Ectodermal cell (in vitro differentiated cells): ENCODE results near the gene CTNNA3.

ENCODE experiments used
- H3K27ac ChIP-seq: 2 replicates; pipeline ENCODE4 v1.7.0; 2013; ENCODE audit warnings: mild to moderate bottlenecking, low read depth, low read length; ENCODE audit not compliant: insufficient read depth, poor library complexity, severe bottlenecking
- H3K27me3 ChIP-seq: 2 replicates; pipeline ENCODE4 v1.7.0; 2013; ENCODE audit warnings: mild to moderate bottlenecking, low read length; ENCODE audit not compliant: insufficient read depth, control insufficient read depth, poor library complexity, severe bottlenecking
- H3K36me3 ChIP-seq: one replicate; pipeline ENCODE4 v1.7.0; 2013; ENCODE audit warnings: low read length; ENCODE audit not compliant: control insufficient read depth, insufficient read depth
- H3K4me1 ChIP-seq: one replicate; pipeline ENCODE4 v1.7.0; 2013; ENCODE audit warnings: low read length; ENCODE audit not compliant: control insufficient read depth, insufficient read depth
- H3K4me3 ChIP-seq: 2 replicates; pipeline ENCODE4 v1.7.0; 2013; ENCODE audit warnings: low read depth, low read length, control low read depth; ENCODE audit not compliant: insufficient read depth
- H3K9me3 ChIP-seq: 2 replicates; pipeline ENCODE4 v1.7.0; 2013; ENCODE audit warnings: mild to moderate bottlenecking, low read length, moderate library complexity; ENCODE audit not compliant: control insufficient read depth
- WGBS, 2 experiments: methylation state at CpG; one replicate each; pipeline ENCODE4 v1.1.7; 2013; ENCODE audit warnings: missing lambda C conversion rate in 2 of 2; 5-methylcytosine and 5-hydroxymethylcytosine counted together

Gene CTNNA3

DNA sequence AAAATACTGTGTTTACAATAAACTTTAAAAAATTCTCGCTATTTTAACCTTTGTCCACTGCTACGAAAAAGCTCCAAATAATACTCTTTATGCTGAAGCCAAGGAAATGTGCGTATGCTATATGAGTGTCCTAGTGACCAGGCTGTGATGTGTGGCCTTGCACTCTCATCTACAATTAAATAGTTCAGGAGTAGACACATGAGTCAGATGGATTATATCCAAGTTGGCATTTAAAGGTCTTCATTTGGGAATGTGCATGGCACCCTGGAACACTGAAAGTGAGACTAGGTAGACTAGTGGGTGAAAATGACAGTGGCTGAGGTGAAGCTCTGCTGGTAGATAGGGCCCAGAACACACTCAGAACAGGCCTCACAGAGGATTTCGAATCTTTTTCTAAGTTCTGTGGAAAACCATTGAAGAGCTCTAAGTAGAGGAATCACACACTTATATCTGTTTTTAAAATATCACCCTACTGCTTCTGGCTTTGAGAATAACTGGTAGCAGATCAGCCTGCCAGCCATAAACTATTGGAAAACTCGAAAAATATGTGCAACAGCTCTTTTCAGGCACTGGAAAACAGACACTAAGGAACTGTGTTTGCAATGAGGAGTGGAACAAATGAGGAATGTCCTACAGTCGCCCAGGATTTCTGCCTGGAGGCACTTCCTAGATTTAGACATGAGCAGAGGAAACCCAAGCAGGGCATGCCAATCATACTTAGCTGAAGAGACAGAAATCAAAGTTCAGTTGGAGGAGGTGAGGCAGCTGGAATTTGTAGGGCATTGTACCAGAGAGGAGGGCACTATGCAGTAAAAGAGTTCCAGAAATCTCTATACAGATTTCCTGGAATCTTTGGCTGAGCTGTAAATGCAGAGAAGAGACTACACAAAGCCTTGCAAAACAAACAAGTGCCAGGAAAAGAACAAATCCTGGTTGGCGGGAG is 1374.0 kb downstream of the CTNNA3 start:
- H3K27ac ChIP-seq, result peak overlapping the region; percentile 75
- peaks cover 10% of the 10 kb centered on the region for H3K4me1 ChIP-seq
- no peaks in the 10 kb centered on the region for H3K27me3 ChIP-seq
- no peaks in the 10 kb centered on the region for H3K9me3 ChIP-seq
- whole genome bisulfite sequencing, 2 experiments, result 83 to 94% methylated on average over 7 of the region's 7 CpGs
- no peaks in the 10 kb centered on the region for H3K36me3 ChIP-seq
- no peak overlapping the region for H3K4me3 ChIP-seq

DNA sequence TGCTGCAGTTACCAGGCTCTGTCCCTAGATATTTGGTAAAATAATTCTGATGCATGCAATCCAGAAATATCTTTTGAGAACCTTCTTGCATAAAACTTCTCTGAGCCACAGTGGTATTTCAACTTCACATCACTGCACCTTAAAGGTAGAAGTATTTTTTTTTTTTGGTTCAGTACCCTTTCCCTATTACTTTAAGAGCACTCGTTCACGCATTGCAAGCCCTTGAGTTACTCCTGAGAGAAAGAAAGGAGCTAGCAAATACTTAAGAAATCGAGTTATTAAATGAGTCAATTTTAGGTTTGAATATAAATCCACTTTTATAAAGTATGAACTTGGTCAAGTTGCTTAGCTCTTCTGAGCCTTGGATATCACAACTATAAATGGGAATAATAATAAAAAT is 1377.2 kb downstream of the CTNNA3 start:
- H3K36me3 ChIP-seq, result no peaks in the 10 kb centered on the region
- H3K27me3 ChIP-seq, result no peaks in the 10 kb centered on the region
- no peak overlapping the region for H3K4me3 ChIP-seq
- no peak overlapping the region for H3K27ac ChIP-seq
- 96% methylated on average over 3 of the region's 3 CpGs; no CpG with 5 or more reads in 1 of the 2 experiments for WGBS, 2 experiments
- peaks cover 10% of the 10 kb centered on the region for H3K4me1 ChIP-seq
- H3K9me3 ChIP-seq, result no peaks in the 10 kb centered on the region

DNA sequence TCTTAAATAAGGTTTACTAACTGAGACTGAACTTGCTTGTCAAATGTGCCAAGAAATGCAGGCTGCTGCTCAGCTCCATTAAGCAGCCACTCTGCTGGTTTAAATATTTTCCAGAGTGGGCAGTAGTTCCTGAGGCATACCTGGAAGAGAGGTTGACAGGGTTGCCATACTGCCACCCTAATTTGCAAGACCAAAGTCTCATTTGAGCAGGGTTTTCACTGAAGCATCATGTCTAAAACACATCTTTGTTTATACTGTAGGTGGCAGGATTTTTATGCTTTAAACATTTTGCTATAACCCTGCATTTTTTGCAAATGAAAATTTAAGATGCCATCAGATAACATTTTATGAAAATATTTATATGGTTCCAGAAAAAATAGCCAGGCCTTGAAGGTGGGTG is 1388.2 kb downstream of the CTNNA3 start:
- no peaks in the 10 kb centered on the region for H3K27me3 ChIP-seq
- H3K4me3 ChIP-seq, result no peak overlapping the region
- H3K4me1 ChIP-seq, result no peaks in the 10 kb centered on the region
- no peak overlapping the region for H3K27ac ChIP-seq
- no peaks in the 10 kb centered on the region for H3K9me3 ChIP-seq
- no peaks in the 10 kb centered on the region for H3K36me3 ChIP-seq

DNA sequence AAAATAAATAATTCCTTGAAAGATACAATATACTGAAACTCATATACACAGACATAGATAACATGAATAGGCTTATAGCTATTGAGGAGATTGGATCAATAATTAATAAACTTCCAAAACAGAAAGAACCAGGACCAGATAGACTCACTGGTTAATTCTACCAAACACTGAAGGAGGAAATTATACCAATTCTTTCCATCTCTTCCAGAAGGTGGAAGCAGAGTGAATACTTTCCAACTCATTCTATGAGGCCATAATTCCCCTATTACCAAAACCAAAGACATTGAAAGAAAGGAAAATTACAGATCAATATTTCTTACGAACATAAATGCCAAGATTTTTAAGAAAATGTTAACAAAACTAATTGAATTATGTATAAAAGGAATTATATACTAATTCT is 1394.9 kb downstream of the CTNNA3 start:
- no peaks in the 10 kb centered on the region for H3K4me1 ChIP-seq
- H3K27ac ChIP-seq, result no peak overlapping the region
- no peak overlapping the region for H3K4me3 ChIP-seq
- H3K9me3 ChIP-seq, result no peaks in the 10 kb centered on the region
- H3K27me3 ChIP-seq, result no peaks in the 10 kb centered on the region
- WGBS, 2 experiments, result no CpG with 5 or more reads among the region's 1 CpG
- H3K36me3 ChIP-seq, result no peaks in the 10 kb centered on the region

DNA sequence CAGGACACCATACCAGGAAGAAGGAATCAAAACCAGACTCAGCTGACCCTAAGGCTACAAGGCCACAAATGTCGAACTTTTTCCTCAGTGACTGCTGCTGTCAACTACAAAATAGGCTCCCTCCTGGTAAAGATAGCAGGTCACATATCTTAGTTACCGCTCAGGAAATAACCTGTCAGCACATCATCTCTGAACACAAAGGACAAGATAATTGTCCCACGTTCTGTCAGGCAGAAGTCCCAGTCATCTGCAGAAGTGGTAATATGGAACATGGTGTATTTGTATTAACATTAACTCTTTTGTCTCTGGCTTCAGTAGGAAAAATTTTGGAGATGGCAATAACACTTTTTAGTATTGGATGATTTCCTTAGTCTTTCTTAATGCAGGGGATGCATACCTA is 1400.4 kb downstream of the CTNNA3 start:
- no peaks in the 10 kb centered on the region for H3K36me3 ChIP-seq
- H3K27me3 ChIP-seq, result no peaks in the 10 kb centered on the region
- no peaks in the 10 kb centered on the region for H3K9me3 ChIP-seq
- H3K27ac ChIP-seq, result no peak overlapping the region
- H3K4me1 ChIP-seq, result no peaks in the 10 kb centered on the region
- no peak overlapping the region for H3K4me3 ChIP-seq
- WGBS, 2 experiments, result 81 to 83% methylated on average over 3 of the region's 3 CpGs

DNA sequence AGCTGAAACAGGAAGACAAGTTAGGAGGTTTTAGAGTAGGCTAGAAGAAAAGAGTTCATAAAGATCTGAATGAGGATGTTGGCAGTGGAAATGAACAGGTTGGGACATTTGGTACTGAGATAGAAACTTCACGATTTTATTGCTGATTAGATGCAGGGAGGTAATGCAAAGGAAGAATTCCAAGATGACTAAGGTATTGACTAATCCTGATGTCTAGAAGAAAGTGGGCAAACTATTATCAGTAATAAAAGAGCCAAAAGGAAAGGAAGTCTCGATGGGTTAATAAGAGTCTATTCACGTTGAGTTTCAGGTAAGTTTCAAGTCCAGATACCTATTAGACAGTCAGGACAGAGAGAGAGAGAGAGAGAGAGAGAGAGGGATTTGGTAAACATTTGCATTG is 1401.5 kb downstream of the CTNNA3 start:
- Histone ChIP-seq H3K9me3 (no peaks in the 10 kb centered on the region), H3K4me1 (no peaks in the 10 kb centered on the region), H3K4me3 (no peak overlapping the region), H3K27ac (no peak overlapping the region), H3K36me3 (no peaks in the 10 kb centered on the region), H3K27me3 (no peaks in the 10 kb centered on the region)
- WGBS, 2 experiments, result 95 to 96% methylated on average over 3 of the region's 3 CpGs

DNA sequence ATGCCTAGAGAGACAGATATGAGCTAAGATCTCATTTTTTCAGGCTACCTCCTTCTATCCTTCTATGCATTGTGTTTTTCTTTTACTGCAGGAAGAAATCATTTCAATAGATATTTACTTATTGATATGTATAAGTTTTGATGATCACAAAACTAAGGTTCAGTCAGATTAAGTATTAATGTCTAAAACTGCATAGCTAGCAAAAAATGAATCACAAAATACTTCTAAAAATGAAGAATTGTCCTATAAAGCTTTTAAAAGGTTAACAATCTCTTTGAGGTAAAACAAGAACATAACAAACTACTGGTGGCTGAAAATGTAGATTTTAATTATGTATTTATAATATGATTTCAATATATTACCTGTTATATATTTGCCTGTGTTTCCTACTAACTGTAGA is 1403.1 kb downstream of the CTNNA3 start:
- H3K27ac ChIP-seq, result no peak overlapping the region
- H3K36me3 ChIP-seq, result no peaks in the 10 kb centered on the region
- H3K9me3 ChIP-seq, result no peaks in the 10 kb centered on the region
- H3K27me3 ChIP-seq, result no peaks in the 10 kb centered on the region
- H3K4me3 ChIP-seq, result no peak overlapping the region
- H3K4me1 ChIP-seq, result no peaks in the 10 kb centered on the region

DNA sequence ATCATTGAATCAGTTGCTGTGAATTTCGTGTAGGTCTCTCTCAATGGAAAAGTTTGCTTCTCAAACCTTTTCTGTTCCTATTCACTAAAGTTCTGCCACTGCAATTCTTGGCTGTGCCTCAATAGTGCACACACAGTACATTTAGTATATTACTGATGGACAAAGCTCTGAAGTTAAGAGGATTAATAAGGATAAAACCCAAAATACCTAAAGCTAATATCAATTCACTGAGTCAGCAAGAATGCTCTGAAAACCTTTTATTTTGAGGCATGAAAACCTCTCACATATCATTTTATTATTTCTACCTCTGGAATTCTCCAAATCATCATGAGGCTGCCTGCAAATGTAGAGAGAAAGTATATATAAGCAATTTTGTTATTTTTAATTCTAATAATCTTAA is 1403.5 kb downstream of the CTNNA3 start:
- Histone ChIP-seq H3K4me1 (no peaks in the 10 kb centered on the region), H3K36me3 (no peaks in the 10 kb centered on the region), H3K9me3 (no peaks in the 10 kb centered on the region), H3K27ac (no peak overlapping the region), H3K4me3 (no peak overlapping the region), H3K27me3 (no peaks in the 10 kb centered on the region)
- WGBS, 2 experiments, result 60 to 94% methylated on average over 1 of the region's 1 CpG

DNA sequence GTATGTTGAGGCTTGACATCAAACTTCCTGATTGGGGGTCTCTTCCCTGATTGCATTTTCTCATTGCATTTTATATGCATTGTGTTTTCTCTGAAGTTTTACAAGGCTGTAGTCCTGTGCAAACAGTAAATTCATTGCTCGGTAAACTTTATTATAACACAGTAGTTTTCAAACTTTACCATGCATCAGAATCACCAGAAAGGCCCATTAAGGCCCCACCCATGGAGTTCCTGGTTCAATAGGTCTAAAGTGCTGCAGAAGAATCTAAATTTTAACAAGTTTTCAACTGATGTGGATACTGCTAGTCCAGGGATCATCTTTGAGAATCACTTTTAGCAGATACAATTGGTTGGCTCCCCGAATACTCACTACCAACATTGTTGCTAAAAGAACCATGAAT is 1404.9 kb downstream of the CTNNA3 start:
- Histone ChIP-seq H3K27me3 (no peaks in the 10 kb centered on the region), H3K4me3 (no peak overlapping the region), H3K27ac (no peak overlapping the region), H3K9me3 (no peaks in the 10 kb centered on the region), H3K4me1 (no peaks in the 10 kb centered on the region), H3K36me3 (no peaks in the 10 kb centered on the region)
- WGBS, 2 experiments, result 45 to 69% methylated on average over 1 to 2 of the region's 2 CpGs

DNA sequence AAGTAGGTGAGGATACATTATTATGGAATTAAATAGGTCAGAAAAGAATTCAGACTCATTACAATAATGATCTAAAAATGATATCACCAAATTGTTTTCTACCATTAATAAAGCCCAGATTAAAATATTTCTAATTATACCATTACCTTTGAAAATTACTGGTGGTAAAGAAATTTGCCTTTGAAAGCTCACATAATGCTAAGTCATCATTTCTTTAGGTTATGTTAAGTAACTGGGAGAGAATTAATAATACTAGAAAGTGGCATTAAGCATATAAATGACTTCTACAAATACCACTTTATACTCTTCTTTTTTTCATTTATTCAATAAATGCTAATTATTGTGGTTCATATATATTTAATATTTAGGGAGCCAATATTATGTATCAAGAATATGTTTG is 1411.4 kb downstream of the CTNNA3 start:
- Histone ChIP-seq H3K9me3 (no peaks in the 10 kb centered on the region), H3K27me3 (no peaks in the 10 kb centered on the region), H3K4me3 (no peak overlapping the region)

More for the DNA sequence above, 1411.4 kb downstream of the CTNNA3 start:
- H3K36me3 ChIP-seq, result no peaks in the 10 kb centered on the region
- H3K4me1 ChIP-seq, result no peaks in the 10 kb centered on the region
- H3K27ac ChIP-seq, result no peak overlapping the region
